ENCODE measurements around the gene DLK1.

DLK1 gene

DNA sequence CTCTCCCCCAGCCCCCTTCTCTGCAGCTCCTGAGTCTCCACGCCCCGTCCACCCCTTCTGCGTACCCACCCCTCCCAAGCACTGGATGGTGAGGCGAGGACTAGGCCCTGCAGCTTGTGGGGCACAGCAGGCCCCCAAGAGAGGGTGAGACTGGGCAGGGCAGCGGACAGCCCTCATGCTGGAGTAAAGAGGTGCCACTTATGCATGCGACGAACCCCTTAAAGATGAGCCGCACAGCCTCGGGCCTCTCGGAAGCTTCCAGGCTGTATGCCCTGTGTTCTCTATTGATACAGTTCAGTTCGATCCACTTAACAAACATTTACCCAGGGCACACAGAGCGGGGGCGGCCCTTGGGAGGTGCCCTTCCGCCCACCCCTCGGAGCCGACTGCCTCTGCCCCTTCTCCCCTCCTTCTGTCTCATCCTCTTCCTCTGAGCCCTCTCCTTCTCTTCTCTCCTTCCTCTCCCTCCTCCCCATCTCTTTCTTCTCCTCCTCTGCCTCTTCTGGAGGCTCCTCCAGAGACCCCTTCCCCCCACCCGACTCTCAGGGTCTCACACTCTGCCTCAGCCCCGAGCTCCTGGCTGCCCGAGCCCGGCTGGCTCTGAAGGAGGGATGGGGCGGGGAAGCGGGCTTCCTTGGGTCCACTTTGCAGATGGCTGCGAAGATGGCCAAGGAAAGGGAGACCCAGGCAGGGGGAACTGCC is 32.7 kb upstream of the DLK1 start:
- H2AFZ ChIP-seq (ENCODE audit: low read length, unreplicated experiment) = no peak overlapping the region

DNA sequence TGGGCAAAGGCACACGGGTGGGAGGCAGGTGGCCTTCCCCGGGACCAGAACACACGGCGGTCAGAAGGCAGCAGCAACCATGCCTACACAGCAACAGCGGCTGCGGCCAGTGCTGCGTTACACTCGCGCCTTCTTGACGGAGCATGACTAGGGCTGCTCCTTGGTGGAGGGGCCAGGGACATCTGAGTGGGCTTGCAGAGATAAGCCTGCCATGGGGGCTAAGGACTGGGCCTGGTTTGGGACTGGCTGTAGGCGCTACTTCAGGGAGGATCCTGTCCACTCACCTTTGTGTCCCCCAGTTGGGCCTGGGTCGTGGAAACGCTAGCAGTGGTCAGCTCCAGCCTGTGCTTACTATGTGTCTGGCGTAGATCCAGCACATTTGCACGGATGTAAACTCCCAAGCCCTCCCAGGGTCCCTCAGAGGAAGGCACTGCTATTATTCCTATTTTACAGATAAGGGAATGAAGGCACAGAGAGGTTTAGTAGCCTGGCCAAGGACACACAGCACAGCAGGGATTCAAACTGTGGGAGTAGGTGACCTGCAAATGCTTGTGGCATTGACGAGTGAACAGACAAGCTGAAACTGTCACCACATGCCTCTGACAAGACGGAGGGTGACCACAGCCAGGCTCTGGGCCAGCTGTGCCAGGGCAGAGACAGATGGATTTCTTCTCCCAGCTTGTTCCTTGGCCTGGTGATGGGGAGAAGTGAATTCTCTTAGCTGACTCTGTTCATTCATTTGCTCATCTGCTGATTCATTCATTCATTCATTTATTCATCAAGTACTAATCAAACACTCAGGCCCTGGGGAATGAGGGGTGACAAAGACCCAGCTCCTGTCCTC is 31.9 kb upstream of the DLK1 start:
- Histone ChIP-seq H2AFZ (ENCODE audit: low read length, unreplicated experiment) (no peak overlapping the region), H3K4me1 (ENCODE audit: control insufficient read depth, insufficient read depth, low read length, unreplicated experiment) (peaks cover 22% of the 10 kb centered on the region), H3K27ac (ENCODE audit: low read depth, low read length) (no peak overlapping the region)

More for the DNA sequence above, 32.7 kb upstream of the DLK1 start:
- Histone ChIP-seq H3K4me3 (ENCODE audit: low read depth, low read length) (no peak overlapping the region), H3K27me3 (ENCODE audit: insufficient read depth, low read length) (no peaks in the 10 kb centered on the region), H3K79me2 (ENCODE audit: control insufficient read depth, insufficient read depth, low read length, unreplicated experiment) (no peaks in the 10 kb centered on the region), H3K4me1 (ENCODE audit: control insufficient read depth, insufficient read depth, low read length, unreplicated experiment) (peaks cover 26% of the 10 kb centered on the region), H3K36me3 (ENCODE audit: insufficient read depth, low read length) (no peaks in the 10 kb centered on the region), H3K27ac (ENCODE audit: low read depth, low read length) (no peak overlapping the region; the same call in 1 of the 2 replicates)

GRCh38 chr14:100695423-100695738 is 31.3 kb upstream of the DLK1 start:
- no peak overlapping the region for H3K4me3 ChIP-seq (ENCODE audit: low read depth, low read length)
- H3K27me3 ChIP-seq (ENCODE audit: insufficient read depth, low read length) = no peaks in the 10 kb centered on the region
- H2AFZ ChIP-seq (ENCODE audit: low read length, unreplicated experiment) = no peak overlapping the region
- H3K4me1 ChIP-seq (ENCODE audit: control insufficient read depth, insufficient read depth, low read length, unreplicated experiment) = peaks cover 22% of the 10 kb centered on the region
- H3K36me3 ChIP-seq (ENCODE audit: insufficient read depth, low read length) = no peaks in the 10 kb centered on the region
- no peak overlapping the region for H3K27ac ChIP-seq (ENCODE audit: low read depth, low read length)
- no peaks in the 10 kb centered on the region for H3K79me2 ChIP-seq (ENCODE audit: control insufficient read depth, insufficient read depth, low read length, unreplicated experiment)

More for the DNA sequence above, 31.9 kb upstream of the DLK1 start:
- H3K36me3 ChIP-seq (ENCODE audit: insufficient read depth, low read length) = no peaks in the 10 kb centered on the region
- H3K4me3 ChIP-seq (ENCODE audit: low read depth, low read length) = no peak overlapping the region
- H3K27me3 ChIP-seq (ENCODE audit: insufficient read depth, low read length) = no peaks in the 10 kb centered on the region
- H3K79me2 ChIP-seq (ENCODE audit: control insufficient read depth, insufficient read depth, low read length, unreplicated experiment) = no peaks in the 10 kb centered on the region

- Histone ChIP-seq H3K27ac (ENCODE audit: low read depth, low read length) (no peak overlapping the region), H3K36me3 (ENCODE audit: insufficient read depth, low read length) (no peaks in the 10 kb centered on the region), H2AFZ (ENCODE audit: low read length, unreplicated experiment) (no peak overlapping the region), H3K27me3 (ENCODE audit: insufficient read depth, low read length) (no peaks in the 10 kb centered on the region), H3K79me2 (ENCODE audit: control insufficient read depth, insufficient read depth, low read length, unreplicated experiment) (no peaks in the 10 kb centered on the region), H3K4me1 (ENCODE audit: control insufficient read depth, insufficient read depth, low read length, unreplicated experiment) (peaks cover 22% of the 10 kb centered on the region), H3K4me3 (ENCODE audit: low read depth, low read length) (no peak overlapping the region)
Measured at GRCh38 chr14:100696008-100696407, 30.7 kb upstream of the DLK1 start.

DNA sequence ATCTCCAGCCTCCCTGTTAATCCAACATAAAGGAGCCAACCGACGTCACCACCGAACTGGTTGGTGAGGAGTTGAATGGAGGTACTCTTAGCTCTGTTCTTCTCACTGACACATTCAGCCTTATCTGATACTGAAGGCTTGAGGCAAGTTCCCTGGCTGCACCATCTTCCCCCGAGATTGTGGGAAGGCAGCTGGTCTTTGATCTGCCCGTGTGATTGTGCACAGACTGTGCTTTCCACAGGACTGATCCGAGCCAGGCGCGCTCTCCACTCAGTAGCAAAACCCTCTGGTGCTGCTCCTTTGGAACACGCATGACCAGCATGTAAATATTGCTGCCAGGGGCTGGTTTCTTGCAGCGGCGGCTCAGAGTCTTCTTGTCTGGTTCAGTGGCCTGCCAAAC is 30.1 kb upstream of the DLK1 start:
- Histone ChIP-seq H3K36me3 (ENCODE audit: insufficient read depth, low read length) (no peaks in the 10 kb centered on the region), H2AFZ (ENCODE audit: low read length, unreplicated experiment) (no peak overlapping the region), H3K4me1 (ENCODE audit: control insufficient read depth, insufficient read depth, low read length, unreplicated experiment) (peaks cover 22% of the 10 kb centered on the region), H3K27ac (ENCODE audit: low read depth, low read length) (no peak overlapping the region), H3K4me3 (ENCODE audit: low read depth, low read length) (no peak overlapping the region), H3K27me3 (ENCODE audit: insufficient read depth, low read length) (no peaks in the 10 kb centered on the region), H3K79me2 (ENCODE audit: control insufficient read depth, insufficient read depth, low read length, unreplicated experiment) (no peaks in the 10 kb centered on the region)

GRCh38 chr14:100698066-100698465 is 28.6 kb upstream of the DLK1 start:
- Histone ChIP-seq H2AFZ (ENCODE audit: low read length, unreplicated experiment) (no peak overlapping the region), H3K4me3 (ENCODE audit: low read depth, low read length) (no peak overlapping the region), H3K79me2 (ENCODE audit: control insufficient read depth, insufficient read depth, low read length, unreplicated experiment) (no peaks in the 10 kb centered on the region), H3K27me3 (ENCODE audit: insufficient read depth, low read length) (no peaks in the 10 kb centered on the region), H3K4me1 (ENCODE audit: control insufficient read depth, insufficient read depth, low read length, unreplicated experiment) (peaks cover 8% of the 10 kb centered on the region), H3K36me3 (ENCODE audit: insufficient read depth, low read length) (no peaks in the 10 kb centered on the region), H3K27ac (ENCODE audit: low read depth, low read length) (no peak overlapping the region)

DNA sequence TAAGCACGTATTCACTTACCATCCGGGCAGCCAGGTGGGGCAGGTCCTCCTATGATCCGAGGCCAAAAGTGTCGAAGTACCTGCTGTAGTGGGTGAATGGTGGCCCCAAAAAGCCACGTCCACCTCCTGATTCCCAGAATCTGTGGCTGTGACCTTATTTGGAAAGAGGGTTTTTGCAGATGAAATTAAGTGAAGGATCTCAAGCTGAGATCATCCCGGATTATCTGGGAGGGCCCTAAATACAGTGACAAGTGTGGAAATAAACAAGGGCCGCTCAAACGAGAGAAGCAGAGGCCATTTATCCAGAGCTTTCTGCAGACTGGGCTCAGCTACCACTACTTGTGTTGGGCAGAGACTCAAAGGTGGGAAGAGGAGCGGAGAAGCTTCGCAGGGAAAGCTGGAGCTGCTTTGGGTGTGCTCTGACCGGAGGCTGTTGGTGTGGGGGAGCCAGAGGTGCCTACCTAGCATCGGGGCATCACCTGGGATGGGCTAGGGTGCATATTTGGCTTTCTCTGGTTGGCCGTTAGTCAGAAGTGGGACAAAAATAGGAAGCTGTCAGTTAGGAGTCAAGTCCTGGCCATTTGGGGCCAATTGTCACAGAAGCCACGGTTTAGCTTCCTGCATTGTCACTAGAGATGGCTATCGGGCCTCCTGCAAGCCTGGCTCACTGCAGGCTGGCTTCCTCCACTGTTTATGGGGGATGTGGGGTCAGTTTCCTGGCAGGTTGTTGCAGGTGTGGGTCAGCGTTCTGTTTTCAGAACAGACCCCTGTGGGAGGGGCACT is 27.8 kb upstream of the DLK1 start:
- H3K79me2 ChIP-seq (ENCODE audit: control insufficient read depth, insufficient read depth, low read length, unreplicated experiment) = no peaks in the 10 kb centered on the region
- no peaks in the 10 kb centered on the region for H3K36me3 ChIP-seq (ENCODE audit: insufficient read depth, low read length)
- no peaks in the 10 kb centered on the region for H3K27me3 ChIP-seq (ENCODE audit: insufficient read depth, low read length)
- no peak overlapping the region for H2AFZ ChIP-seq (ENCODE audit: low read length, unreplicated experiment)
- peaks cover 2% of the 10 kb centered on the region for H3K4me1 ChIP-seq (ENCODE audit: control insufficient read depth, insufficient read depth, low read length, unreplicated experiment)
- H3K4me3 ChIP-seq (ENCODE audit: low read depth, low read length) = no peak overlapping the region
- no peak overlapping the region for H3K27ac ChIP-seq (ENCODE audit: low read depth, low read length)

- H3K79me2 ChIP-seq (ENCODE audit: control insufficient read depth, insufficient read depth, low read length, unreplicated experiment) = no peaks in the 10 kb centered on the region
- H3K27me3 ChIP-seq (ENCODE audit: insufficient read depth, low read length) = peaks cover 13% of the 10 kb centered on the region; the same call in 1 of the 2 replicates
- H3K27ac ChIP-seq (ENCODE audit: low read depth, low read length) = no peak overlapping the region
- no peaks in the 10 kb centered on the region for H3K36me3 ChIP-seq (ENCODE audit: insufficient read depth, low read length)
- no peak overlapping the region for H2AFZ ChIP-seq (ENCODE audit: low read length, unreplicated experiment)
- H3K4me3 ChIP-seq (ENCODE audit: low read depth, low read length) = no peak overlapping the region
- no peaks in the 10 kb centered on the region for H3K4me1 ChIP-seq (ENCODE audit: control insufficient read depth, insufficient read depth, low read length, unreplicated experiment)
Measured at GRCh38 chr14:100701314-100701713, 25.4 kb upstream of the DLK1 start.

- Histone ChIP-seq H3K79me2 (ENCODE audit: control insufficient read depth, insufficient read depth, low read length, unreplicated experiment) (no peaks in the 10 kb centered on the region), H3K27me3 (ENCODE audit: insufficient read depth, low read length) (peaks cover 13% of the 10 kb centered on the region; the same call in 1 of the 2 replicates), H2AFZ (ENCODE audit: low read length, unreplicated experiment) (no peak overlapping the region), H3K4me3 (ENCODE audit: low read depth, low read length) (no peak overlapping the region), H3K4me1 (ENCODE audit: control insufficient read depth, insufficient read depth, low read length, unreplicated experiment) (no peaks in the 10 kb centered on the region), H3K27ac (ENCODE audit: low read depth, low read length) (no peak overlapping the region), H3K36me3 (ENCODE audit: insufficient read depth, low read length) (no peaks in the 10 kb centered on the region)
Measured at GRCh38 chr14:100702590-100702989, 24.1 kb upstream of the DLK1 start.

- Histone ChIP-seq H2AFZ (ENCODE audit: low read length, unreplicated experiment) (no peak overlapping the region), H3K27ac (ENCODE audit: low read depth, low read length) (no peak overlapping the region), H3K79me2 (ENCODE audit: control insufficient read depth, insufficient read depth, low read length, unreplicated experiment) (no peaks in the 10 kb centered on the region), H3K4me1 (ENCODE audit: control insufficient read depth, insufficient read depth, low read length, unreplicated experiment) (no peaks in the 10 kb centered on the region), H3K27me3 (ENCODE audit: insufficient read depth, low read length) (peaks cover 15% of the 10 kb centered on the region), H3K36me3 (ENCODE audit: insufficient read depth, low read length) (no peaks in the 10 kb centered on the region), H3K4me3 (ENCODE audit: low read depth, low read length) (no peak overlapping the region)
Measured at GRCh38 chr14:100703386-100704220, 23.1 kb upstream of the DLK1 start.
